Effector CD4-positive, alpha-beta T cell (primary cell): ENCODE results near the gene NFIB. TPM values are rescaled to one million over a fixed set of nuclear protein-coding genes. Genes with fewer than 3 reads are reported as not detected.

Source experiments
- DNase-seq: peaks from one replicate; pipeline ENCODE4 v3.0.0-alpha.2; 2020
- total RNA-seq: gene quantifications from one replicate; lab custom pipeline; 2026; lab: John Stamatoyannopoulos, UW

The NFIB gene
- not detected for total RNA-seq

DNA sequence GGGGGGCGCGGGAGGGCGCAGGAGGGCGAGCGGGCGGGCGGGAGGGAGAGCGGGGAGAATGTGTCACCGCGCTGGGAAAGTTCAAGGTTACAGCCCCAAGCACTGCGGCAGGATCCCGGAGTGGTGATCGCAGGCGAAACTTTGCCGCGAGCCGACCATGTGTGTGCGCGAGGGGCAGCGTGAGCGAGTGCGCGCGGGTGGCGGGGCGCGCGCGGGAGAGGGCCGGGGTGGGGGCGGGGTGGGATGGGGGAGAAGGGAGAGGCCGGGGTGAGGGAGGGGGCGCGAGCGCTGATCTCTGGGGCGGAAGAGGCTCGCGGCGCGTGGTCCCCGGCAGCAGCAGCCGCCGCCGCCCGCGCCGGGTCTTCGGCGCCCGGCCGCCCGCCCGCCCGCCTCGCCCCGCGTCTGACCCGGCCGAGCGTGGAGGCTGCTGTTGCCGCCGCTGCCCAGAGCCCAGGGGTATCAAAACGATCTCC, at the start of gene NFIB:
NFIB (minus strand) TSS at position 191 of the 473 bp plus-strand sequence. CDS start 630 bp downstream, outside the sequence.
- no peak for DNase-seq

DNA sequence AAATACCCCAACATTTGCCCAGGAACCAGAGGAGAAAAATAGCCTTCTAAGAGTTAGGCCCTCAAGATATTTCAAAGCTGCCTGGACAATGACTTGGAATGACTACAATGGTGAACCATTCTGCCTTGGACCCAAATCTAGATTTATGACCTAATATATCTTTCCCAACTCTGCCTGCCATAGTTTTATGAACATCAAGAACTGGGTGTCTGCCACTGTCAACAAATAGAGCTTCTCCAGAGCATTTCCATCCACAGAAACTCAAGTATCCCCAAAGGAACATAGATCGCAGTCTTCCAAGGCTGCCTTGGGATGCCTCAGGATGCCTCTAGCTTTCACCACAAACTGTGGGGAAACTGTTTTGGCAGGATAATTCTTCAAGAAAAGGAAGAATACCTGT, 48.2 kb upstream of the NFIB start:
- DNase-seq, result no peak

DNA sequence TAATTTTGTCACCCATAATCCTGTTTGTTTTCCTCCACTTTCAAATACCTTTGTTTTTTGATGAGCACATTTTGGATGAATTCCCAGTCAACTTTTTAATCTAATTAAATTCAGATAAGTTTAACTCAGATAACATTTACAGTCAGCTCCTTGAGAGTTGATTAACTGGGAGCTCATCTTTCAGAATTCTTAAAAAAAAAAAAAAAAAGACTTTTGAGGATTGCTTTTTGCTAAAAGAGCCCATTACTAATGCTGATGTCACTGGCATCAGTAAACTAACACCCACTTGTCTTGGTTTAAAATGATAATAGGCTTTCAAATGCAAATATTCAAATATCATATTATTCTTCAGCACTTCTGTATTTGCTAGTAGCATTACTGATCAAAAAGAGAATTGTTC, 47.1 kb upstream of the NFIB start:
- no peak for DNase-seq

DNA sequence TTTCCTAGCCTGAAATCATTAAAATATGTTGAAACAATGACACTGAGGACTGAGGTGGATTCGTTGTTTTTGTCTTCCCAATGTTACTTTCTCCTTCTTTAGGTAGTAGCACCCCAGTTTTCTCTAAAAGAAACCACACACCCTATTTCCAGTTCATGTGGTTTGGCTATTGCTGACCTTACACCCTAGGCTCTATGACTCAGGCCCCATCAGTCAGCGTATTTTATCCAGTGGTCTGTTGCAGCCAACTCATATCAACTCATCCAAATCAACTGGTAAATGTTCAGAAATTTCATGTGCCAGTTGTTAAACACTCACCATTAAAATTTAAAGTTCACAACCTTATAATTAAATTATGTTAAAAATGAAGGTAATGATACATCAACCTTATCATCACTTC, 44.6 kb upstream of the NFIB start:
- no peak for DNase-seq

DNA sequence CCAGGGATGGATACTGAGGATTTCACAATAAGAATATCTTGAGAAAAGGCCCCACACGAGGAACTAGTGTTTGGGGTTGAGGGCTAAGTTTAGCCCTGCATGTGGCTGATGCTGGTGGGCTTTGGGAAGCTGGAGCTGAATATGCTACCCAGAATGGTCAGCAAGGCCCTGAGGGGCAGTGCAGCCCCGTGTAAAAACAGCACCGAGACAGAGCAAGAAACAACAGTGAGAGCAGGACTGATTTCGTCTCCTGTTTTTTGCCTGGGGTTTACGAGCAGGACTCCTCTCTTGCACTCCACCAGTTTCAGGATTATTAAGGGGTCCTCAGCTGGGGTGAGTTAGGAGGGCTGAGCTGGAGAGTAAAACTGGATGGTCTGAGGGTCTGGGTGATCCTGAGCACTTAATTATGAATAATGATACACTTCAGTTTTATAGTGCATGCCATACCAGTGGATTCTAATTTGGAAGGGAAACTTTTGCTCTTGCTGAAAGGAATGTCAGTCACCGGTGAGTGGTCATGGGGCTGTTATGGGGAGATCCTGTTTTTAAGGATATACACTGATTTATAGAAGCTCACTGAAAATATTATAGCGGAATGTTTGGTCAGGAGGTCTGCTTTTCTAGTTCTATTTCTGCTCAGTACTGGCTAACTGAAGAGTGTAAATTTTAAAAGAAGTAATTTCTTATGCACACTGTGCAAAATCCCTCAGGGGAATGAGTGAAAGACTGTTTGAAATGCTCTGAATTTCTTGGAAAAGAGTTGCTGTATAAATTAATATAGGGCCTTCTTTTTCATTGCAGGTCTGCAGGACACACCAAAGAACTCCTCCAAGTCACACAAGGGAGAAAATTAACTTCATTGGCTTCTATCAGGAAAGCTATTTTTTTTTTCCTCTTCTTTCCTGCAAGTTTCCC, 42.7 kb upstream of the NFIB start:
- no peak for DNase-seq

DNA sequence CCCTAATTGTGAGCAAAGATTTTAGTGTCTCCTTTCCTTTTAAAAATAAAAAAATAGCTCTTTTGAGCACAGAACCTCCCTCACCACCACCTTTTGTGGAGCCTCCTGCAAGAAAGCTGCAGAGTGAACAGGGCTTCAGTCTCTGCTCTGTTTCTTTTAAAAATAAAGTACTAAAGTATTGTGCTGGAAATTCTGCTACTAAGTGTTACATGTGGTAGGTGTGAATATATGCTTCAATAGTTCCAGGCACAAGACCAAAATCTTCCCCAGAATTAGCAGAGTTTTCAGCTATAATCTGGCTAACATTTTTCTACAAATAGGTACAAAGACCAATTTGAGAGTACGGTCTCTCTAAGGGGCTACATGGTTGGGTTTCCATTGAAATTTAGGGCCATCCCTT, 40.3 kb upstream of the NFIB start:
- DNase-seq, result no peak

DNA sequence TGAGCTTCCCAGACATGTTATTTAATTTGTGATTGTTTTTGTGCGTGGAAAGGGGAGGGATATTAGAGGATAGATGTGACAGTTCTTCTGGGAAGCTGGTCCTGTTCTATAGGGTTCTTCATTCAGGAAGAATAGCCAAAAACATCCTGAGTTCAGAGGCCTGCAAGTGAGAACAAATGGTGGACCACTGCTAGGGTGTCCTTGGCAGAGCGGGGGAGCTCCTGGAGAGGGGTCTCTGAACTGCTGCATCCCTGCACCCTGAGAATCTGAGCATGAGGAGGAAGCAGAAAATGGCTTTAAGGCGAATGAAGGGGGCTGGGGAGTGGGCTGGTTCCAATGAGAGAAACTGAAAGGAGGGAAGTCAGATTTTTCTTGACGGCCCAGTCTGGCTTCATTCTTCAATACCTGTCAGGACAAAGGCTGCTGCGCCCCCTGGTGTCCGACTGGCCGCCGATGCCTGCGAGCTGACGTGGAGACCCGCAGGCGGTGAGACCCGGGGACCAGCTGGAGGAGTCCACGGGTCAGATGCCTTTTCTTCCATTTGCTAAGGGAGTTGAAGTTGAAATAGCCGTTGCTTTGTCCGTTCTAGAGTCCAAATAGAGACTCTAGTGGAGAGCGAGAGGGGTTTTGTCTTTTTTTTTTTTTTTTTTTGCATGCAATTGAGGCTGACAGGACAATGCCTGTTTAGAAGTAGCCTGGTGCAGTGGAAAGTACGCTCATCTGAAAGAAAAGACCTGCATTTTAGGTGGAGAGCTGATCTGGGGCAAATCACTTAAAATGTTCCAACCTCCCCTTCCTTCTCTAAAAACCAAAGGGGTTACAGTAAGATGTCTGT, 39.5 kb upstream of the NFIB start:
- peak; percentile 60 for DNase-seq

DNA sequence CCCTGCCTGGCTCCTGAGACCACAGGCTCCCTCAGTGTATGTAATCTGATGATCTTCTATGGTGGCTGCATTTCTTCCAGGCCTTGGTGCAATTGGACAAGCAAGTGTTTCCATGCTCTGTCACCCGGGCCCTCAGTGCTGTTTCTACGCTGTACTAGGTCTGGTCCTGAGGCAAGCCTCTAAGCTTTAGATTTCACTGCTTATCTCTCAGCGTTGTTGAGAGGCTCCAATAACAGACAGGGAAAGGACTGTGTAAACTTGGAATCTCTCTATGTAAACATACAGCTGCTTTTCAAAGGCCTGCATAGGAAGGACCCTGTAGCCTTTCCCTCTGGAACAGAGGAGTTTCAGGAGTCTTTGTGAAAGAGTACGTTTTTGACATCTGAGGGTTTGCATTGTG, 38.6 kb upstream of the NFIB start:
- DNase-seq, result no peak

DNA sequence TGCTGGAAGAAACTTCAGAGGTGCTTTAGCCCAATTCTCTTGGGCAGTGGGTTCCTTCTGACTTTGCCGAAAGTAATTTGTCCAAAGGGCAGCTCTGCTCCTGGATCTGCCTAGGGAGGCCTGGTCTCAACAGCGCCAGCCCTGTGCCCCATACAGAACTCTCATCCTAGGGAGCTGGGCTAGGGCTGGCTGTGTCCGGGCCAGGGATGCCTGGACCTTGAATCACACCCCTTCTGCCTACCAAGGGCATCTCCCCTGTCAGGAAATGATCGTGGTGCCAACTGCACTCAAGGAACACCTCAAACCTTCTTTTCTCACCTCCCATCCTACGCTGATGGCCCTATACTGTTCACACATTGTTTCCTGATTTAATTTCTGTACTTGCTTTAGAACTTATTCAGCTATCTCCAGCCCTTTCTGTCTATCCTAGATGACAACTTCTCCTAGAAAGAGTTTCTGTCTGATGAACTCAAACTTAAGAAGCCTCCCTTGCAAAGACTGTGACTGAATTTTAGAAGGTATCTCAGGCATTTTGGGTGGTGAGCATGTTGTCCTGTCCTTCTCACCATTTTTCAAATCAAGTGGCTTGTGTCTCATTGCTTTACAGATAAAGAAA, 37.4 kb upstream of the NFIB start:
- DNase-seq, result no peak

DNA sequence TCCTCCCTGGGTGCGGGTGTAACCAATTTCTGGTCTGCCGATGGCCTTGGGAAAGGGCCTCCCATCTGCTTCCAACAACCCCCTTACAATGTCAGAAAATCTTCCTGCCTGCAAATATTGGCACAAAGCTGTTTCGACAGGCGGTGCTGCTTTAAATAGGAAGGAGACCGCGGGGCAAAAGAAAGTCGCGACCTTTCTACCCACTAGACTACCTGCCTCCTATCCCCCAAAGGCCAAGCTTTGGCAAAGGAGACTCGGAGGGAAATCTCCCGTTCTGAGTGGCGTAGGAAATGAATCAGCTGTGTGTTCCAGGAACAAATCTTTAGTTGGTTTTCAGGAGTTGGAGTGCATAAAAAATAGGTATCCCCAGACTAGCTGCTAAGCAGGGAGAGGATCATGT, 36.8 kb upstream of the NFIB start:
- DNase-seq, result no peak

DNA sequence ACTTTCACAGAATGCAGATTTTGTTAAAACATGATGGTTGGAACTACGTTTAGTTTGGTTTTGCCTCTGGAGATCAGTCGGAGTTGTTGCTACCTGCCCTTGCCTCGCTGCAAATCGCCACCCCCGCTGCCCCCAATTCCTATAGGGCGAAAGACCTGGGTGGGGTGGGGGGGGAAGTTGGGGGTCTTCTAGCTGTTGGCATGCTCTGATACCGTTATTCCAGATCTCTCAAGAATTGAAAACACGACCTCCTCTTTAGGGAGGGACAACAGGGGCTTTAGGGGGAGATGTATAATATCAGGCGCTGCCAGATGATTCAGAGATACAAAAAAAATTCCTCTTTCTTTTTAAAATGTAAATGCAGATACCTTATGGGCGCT, 36.4 kb upstream of the NFIB start:
- no peak for DNase-seq

DNA sequence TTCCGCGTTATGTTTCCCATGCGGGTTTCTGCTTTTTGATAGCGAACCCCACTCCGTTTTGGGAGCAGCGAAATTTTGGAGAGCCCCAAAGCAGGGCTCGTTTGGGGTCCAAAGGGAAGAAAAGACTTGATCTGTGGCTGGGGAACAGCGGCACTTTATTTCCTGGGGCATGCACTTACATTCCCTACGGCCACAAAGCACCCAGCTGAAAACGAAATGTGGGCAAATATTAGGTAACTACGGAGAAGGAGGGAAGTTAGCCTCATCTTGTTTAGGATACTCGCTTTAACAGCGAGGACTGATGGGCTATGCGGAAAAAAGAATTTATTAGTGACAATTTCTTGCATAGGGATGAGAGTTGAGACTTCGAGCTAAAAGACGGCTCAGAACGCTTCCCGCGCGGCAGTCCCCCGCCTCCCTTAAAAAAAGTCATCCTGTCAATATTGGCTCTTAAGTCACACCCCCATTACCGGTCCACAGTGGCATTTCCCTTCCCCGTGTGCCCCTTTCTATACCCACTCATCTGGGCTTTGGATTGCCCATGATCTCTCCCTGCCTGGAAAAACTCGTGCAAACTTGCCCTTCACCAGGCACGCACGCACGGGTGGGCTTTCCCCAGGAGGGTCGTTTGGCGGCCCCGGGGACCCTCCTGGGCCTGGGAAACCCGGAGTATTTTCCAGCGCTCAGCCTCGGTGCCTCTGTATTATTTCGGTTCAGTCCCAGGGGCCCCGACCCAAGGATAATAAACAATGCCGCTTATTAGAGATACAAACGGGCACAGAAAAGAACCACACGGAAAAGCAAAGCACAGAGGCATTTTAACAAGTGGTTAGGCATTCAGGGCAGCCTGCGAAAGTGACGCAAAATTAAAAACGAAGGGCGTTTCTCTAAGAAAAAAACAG, 35.8 kb upstream of the NFIB start:
- DNase-seq, result no peak

DNA sequence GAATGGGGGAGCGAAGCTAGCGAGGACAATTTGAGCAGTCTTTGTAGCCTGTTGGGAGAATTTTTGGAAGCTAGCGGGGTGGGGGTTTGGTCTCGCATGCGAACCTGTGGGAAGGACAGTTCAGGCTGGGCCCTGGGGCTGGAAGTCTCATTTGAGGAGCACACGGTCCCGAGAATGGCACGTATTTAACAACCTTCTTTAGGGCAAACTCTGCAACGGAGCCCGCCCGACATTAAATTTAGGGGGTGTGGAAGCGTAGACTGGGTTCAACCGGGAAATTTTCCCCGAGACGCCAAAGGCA, 35.2 kb upstream of the NFIB start:
- no peak for DNase-seq

DNA sequence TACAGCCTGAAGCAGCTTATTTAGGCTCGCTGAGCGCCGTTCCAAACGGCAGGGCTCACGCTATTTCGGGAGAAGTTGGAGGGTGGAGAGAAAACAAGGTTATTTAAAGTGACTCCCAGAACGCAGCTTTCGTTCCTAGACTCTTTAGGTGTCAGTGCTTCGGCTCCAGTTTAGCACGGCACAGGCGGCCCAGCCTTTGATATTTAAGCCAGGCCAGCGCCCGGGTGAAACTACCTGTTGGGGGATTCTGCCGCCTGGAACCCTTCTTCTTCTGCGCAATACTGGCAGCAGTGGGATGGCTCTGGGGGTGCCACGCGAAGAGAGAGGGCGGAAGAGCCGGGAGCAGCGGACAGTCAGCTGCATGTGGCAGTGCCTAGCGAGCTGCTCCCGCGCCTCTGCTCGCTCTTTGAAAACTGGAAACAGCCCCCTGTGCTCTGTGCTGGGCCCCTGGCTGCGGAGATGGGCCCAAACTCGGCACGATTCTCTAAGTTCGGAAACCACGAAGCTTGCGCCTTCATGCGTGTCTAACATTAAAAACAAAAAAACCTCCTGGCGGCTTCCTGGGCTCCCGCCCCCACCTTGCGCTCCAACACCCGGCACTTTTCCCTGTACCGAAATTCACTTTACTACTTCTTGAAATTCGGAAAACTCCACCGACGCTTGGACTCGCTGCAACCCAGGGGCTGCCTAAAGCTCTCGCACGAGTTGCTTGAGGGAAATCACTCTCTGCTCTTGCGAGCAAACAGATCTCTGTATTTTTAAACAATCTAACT, 34.6 kb upstream of the NFIB start:
- no peak for DNase-seq

DNA sequence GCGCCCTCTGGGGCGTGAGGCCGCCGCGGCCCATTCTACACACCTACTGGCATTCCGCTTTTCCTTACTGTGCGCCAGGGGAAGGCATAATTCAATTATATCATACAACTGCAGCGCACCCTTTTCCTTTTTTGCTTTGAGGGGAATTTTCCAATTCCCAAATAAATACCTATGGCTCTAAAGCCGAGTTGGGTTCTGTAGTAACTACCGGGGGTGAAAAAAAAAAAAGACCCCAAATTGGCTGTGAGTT, 34.1 kb upstream of the NFIB start:
- no peak for DNase-seq

DNA sequence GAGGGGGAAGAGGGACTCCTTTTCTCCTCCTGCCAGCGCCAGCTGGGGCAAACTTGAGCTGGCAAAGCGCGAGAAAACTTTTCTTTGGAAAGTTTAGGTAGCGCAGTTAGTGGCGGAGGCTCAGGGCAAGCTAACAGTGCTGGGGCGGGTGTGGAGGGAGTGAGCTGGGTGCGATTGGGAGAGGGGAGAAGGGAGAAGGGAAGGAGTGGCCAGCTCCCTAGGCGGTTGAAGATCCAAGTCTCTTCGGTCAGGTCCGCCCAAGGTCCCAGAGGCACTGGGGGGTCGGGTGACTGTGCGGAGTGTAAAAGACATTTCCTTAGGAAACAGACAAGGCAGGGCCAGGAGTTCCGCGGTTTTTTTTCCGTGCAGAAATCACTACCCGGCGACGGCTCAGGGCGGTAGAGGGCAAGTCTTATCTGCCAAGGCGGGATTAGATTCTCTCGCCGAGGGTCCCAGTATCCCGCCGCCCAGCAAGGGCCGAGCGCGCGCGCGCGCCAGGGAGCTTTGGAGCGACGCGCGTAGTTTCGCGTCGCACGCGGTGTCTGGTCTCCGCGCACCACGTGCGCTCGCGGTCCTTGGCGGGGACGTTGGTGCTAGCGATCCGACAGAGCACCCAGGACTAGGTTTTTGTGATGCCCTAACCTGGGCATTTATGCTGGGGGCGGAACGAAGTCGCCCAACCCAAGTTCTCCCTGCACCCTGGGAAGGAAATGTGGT, 33.6 kb upstream of the NFIB start:
- DNase-seq, result no peak

DNA sequence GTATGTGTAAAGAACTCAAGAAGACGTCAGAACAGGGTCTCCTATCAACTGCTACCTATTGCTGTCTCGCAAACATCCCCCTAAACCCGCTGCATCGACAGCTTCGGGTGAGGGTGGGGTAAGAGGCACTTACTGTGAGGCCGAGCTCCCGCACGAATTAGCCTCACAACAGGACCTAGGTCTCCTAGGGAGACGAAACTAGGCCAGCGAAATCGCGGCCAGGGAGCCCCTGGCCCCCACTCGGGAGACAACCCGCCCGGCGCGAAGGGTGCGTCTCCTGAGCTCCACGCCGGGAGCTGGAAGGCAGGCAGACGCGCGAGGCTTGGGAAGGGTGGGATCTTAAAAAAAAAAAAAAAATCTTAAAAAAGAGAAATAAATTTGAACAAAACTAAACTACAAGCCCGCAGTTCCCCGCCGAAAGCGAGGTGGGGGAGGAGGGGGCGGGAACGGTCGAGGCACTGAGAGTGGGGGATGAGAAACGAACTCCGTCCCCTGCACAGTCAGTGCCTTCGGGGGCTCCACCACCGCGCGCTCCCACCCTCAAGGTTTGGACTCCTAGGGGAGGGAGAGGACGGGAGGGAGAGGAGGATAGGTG, 33.0 kb upstream of the NFIB start:
- DNase-seq, result no peak

DNA sequence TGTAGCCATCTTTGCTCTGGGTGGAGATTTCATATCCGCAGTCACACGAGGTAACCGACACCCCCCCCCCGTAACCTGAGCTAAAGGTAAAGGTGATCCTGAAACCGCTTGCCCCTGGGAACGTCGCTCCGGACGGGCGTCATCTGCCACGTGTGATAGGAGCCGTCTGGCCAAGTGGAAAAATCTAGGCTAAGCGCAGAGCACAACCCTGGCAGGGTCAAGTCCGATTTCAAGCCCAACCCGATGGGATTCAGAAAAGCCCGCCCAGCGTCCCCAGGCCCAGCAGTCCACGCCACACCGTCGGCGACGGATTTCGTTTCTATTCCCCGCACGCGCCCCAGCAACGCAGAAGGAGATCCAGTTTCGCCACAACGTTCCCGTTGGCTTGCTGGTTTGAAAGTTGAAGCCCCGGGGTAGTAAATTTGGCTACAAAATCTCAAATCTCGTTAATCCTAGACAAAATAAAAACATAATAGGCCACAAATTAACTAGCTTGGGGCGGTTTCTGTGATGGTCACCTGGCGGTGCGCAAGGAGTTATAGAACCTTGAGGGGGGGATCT, 32.4 kb upstream of the NFIB start:
- no peak for DNase-seq

DNA sequence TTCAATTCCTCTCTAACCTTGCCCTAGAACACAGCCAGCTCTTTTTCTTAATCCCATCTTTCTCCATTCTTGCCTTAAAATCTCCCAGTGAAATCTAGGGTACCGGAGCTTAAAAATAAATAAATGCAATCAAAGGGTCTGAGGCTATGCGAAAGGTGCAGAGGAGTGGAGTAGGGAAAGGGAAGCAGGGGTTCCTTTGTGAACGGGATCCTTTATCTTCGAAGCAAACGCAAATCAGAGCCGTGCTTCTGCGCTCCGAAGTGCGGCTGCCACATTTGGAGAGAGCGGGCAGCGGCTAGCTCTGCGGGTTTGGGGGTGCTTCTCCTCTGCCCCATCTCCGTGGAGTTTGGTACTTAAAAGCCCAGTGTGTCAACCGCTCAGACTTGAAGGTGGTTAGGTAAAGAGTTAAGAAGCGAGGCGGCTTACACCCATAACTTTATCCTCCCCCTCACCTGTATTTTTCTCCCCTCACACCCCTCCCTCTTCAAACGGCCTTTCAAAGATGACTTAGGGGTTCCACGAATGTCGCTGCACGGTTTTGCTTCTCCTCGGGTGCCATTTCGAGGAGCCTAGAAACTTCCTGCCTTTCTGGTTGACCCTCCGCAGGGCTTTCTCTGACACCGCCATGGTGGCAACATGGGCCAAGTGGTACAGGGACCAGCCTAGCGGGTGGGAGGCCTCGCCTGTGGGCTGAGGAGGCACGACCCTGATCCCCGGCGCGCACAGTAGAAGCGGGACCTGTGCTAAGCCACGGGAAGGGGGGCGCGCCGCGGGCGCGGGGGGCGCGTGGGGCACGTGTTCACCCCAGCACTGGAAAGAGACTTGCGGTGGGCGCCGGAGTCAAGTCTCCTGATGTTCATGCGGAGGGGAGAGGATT, 31.7 kb upstream of the NFIB start:
- no peak for DNase-seq

DNA sequence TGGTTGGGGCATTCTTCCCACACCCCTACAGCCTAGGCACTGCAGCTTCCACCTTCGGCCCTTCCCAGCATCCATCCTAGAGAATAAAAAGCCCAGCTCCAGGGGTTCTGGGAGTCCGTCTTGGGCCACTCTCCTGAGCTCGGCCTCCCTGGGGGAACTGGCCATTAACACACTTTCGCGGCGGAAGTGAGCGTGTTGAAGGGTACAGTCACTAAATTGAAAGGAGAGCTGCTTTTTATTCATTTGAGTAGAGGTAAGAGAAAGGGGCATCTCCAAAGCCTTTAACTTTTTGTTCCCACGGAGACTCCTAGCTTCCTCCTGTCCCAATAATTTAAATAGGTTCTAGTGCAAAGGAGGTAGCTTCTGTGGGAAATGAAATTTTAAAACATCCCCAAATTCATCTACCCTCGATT, 31.0 kb upstream of the NFIB start:
- DNase-seq, result no peak
